Liver (tissue), 9 donors: ENCODE data around the gene ADCK1. TPM values are rescaled to one million over a fixed set of nuclear protein-coding genes. Genes with fewer than 3 reads are reported as not detected.

Experiments
- DNase-seq: peaks from one replicate; pipeline ENCODE4 v3.0.0-alpha.2; 2017; ENCODE audit warnings: low spot score
- H3K27ac ChIP-seq, 2 donors: one replicate each; pipeline ENCODE4 v1.7.0; 2013; ENCODE audit warnings: inconsistent platforms in 2 of 2, low read length in 2 of 2, control low read depth in 1 of 2, low read depth in 1 of 2, mild to moderate bottlenecking in 1 of 2
- H3K27me3 ChIP-seq, 4 donors: one replicate each; pipeline versions ENCODE4 v1.6.1 to v1.7.0; 2013; ENCODE audit warnings: low read length in 3 of 4, inconsistent platforms in 1 of 4, mild to moderate bottlenecking in 1 of 4, moderate library complexity in 1 of 4; ENCODE audit not compliant: control insufficient read depth in 4 of 4, insufficient read depth in 4 of 4
- H3K36me3 ChIP-seq, 4 donors: one replicate each; pipeline versions ENCODE4 v1.6.1 to v1.7.0; 2013; ENCODE audit warnings: low read length in 3 of 4, mild to moderate bottlenecking in 3 of 4, low read depth in 1 of 4, moderate library complexity in 1 of 4; ENCODE audit not compliant: control insufficient read depth in 4 of 4, insufficient read depth in 3 of 4
- H3K4me1 ChIP-seq, 4 donors: one replicate each; pipeline versions ENCODE4 v1.6.1 to v1.7.0; 2013; ENCODE audit warnings: low read length in 3 of 4, mild to moderate bottlenecking in 3 of 4, moderate library complexity in 1 of 4; ENCODE audit not compliant: control insufficient read depth in 4 of 4, insufficient read depth in 4 of 4
- H3K4me3 ChIP-seq, 3 donors: one replicate each; pipeline versions ENCODE4 v1.6.1 to v1.7.0; 2013; ENCODE audit warnings: low read length in 3 of 3, control low read depth in 1 of 3, low read depth in 1 of 3, mild to moderate bottlenecking in 1 of 3
- H3K9ac ChIP-seq, 2 donors: one replicate each; pipeline ENCODE4 v1.7.0; 2013; ENCODE audit warnings: low read length in 2 of 2, mild to moderate bottlenecking in 2 of 2, moderate library complexity in 2 of 2, control low read depth in 1 of 2, low read depth in 1 of 2
- H3K9me3 ChIP-seq, 4 donors: one replicate each; pipeline versions ENCODE4 v1.6.1 to v1.7.0; 2013; ENCODE audit warnings: low read length in 3 of 4; ENCODE audit not compliant: control insufficient read depth in 4 of 4
- ATF3 ChIP-seq: IDR thresholded peaks from 2 replicates; pipeline ENCODE4 v1.6.1; 2016; ENCODE audit warnings: antibody characterized with exemption
- CTCF ChIP-seq: fragments of 150-350 bp; IDR thresholded peaks from 2 replicates; pipeline ENCODE4 v1.5.1; 2017; ENCODE audit warnings: improper control_type of control experiment, low read depth, low read length; ENCODE audit not compliant: missing input control
- EGR1 ChIP-seq, 2 donors: IDR thresholded peaks; 2 replicates each; pipeline ENCODE4 v1.6.1; 2016 to 2018; ENCODE audit warnings: antibody characterized with exemption in 2 of 2, low read depth in 2 of 2
- FOXA1 ChIP-seq: IDR thresholded peaks from 2 replicates; pipeline ENCODE4 v1.6.1; 2016; ENCODE audit warnings: antibody characterized with exemption
- HNF4A ChIP-seq, 2 donors: conservative IDR thresholded peaks; 2 replicates each; pipeline ENCODE4 v1.6.1; 2016; ENCODE audit warnings: antibody characterized with exemption in 2 of 2, mild to moderate bottlenecking in 2 of 2
- JUND ChIP-seq, 2 donors: IDR thresholded peaks; 2 replicates each; pipeline ENCODE4 v1.6.1; 2016; ENCODE audit warnings: antibody characterized with exemption in 2 of 2
- MAX ChIP-seq: IDR thresholded peaks from 2 replicates; pipeline ENCODE4 v1.6.1; 2016; ENCODE audit warnings: antibody characterized with exemption
- RAD21 ChIP-seq, 2 donors: IDR thresholded peaks; 2 replicates each; pipeline ENCODE4 v1.6.1; 2016; ENCODE audit warnings: antibody characterized with exemption in 2 of 2, mild to moderate bottlenecking in 2 of 2
- REST ChIP-seq: IDR thresholded peaks from 2 replicates; pipeline ENCODE4 v1.6.1; 2016; ENCODE audit warnings: antibody characterized with exemption, mild to moderate bottlenecking
- RXRA ChIP-seq, 2 donors: IDR thresholded peaks; 2 replicates each; pipeline ENCODE4 v1.6.1; 2017 to 2018; ENCODE audit warnings: antibody characterized with exemption in 2 of 2, mild to moderate bottlenecking in 1 of 2
- SP1 ChIP-seq: IDR thresholded peaks from 2 replicates; pipeline ENCODE4 v1.6.1; 2018; ENCODE audit warnings: antibody characterized with exemption, mild to moderate bottlenecking
- YY1 ChIP-seq: IDR thresholded peaks from 2 replicates; pipeline ENCODE4 v1.6.1; 2016; ENCODE audit warnings: antibody characterized with exemption, mild to moderate bottlenecking
- ZBTB33 ChIP-seq: IDR thresholded peaks from 2 replicates; pipeline ENCODE4 v1.6.1; 2016; ENCODE audit warnings: antibody characterized with exemption
- WGBS: extraction: QIAGEN DNeasy Blood & Tissue Kit; methylation state at CpG from one replicate; pipeline ENCODE4 v1.1.7; 2013; 5-methylcytosine and 5-hydroxymethylcytosine counted together
- polyA plus RNA-seq, 2 donors: library from polyadenylated mRNA; stranded (reverse) in 1 of 2; unstranded in 1 of 2; fragments of 200-250 nt in 1 of 2; fragments of >200 nt in 1 of 2; fragmentation: Nextera tagmentation in 1 of 2; extraction: Ambion mirVana in 1 of 2; gene quantifications; one replicate each; pipeline versions ENCODE4 v1.2.1 to v1.2.3, GENCODE V29; 2013 to 2015
- total RNA-seq, 2 donors: library from RNA; depleted of rRNA; stranded (reverse); fragments of >200 nt; gene quantifications; one replicate each; pipeline ENCODE4 v1.2.3, GENCODE V29; 2014
- donor health status: healthy.
- donor health status: healthy.
- donor health status: healthy.
- donor health status: healthy.
- donor health status: healthy.

The ADCK1 gene
- total and polyA plus RNA-seq, 4 donors = 4.0 to 4.9 (median 4.4) TPM

GRCh38 chr14:77752799-77753516, 47.0 kb upstream of the ADCK1 start:
- Histone ChIP-seq H3K9me3 (no peaks in the 10 kb centered on the region), H3K27ac (no peak overlapping the region), H3K27me3 (no peaks in the 10 kb centered on the region), H3K4me3 (no peak overlapping the region), H3K4me1 (no peaks in the 10 kb centered on the region), H3K36me3 (peaks cover 8 to 53% (median 32%) of the 10 kb centered on the region in 4 donors), H3K9ac (no peak overlapping the region)
- no peak for DNase-seq
- whole genome bisulfite sequencing = 88% methylated on average over 3 of the region's 3 CpGs
- TF ChIP-seq RAD21 (IDR thresholded peaks at IDR 0.05) (no peak), REST (no peak), SP1 (no peak), ZBTB33 (no peak), MAX (no peak), YY1 (no peak), CTCF (no peak), EGR1 (IDR thresholded peaks at IDR 0.05; ENCODE audit: low read depth in 2 of 2) (no peak), JUND (IDR thresholded peaks at IDR 0.05) (no peak), FOXA1 (no peak), RXRA (IDR thresholded peaks at IDR 0.05) (no peak), HNF4A (conservative IDR thresholded peaks at IDR 0.05) (no peak), ATF3 (no peak)
